GM19328 (cell line): ENCODE measurements around the gene MSL1.

ENCODE experiments used
- ATAC-seq: cut with Tn5 transposase; IDR thresholded peaks from one replicate; pipeline ENCODE4 v1.9.1; 2021; ENCODE audit warnings: mild to moderate bottlenecking, moderate library complexity; ENCODE audit not compliant: unreplicated experiment

Gene MSL1

DNA sequence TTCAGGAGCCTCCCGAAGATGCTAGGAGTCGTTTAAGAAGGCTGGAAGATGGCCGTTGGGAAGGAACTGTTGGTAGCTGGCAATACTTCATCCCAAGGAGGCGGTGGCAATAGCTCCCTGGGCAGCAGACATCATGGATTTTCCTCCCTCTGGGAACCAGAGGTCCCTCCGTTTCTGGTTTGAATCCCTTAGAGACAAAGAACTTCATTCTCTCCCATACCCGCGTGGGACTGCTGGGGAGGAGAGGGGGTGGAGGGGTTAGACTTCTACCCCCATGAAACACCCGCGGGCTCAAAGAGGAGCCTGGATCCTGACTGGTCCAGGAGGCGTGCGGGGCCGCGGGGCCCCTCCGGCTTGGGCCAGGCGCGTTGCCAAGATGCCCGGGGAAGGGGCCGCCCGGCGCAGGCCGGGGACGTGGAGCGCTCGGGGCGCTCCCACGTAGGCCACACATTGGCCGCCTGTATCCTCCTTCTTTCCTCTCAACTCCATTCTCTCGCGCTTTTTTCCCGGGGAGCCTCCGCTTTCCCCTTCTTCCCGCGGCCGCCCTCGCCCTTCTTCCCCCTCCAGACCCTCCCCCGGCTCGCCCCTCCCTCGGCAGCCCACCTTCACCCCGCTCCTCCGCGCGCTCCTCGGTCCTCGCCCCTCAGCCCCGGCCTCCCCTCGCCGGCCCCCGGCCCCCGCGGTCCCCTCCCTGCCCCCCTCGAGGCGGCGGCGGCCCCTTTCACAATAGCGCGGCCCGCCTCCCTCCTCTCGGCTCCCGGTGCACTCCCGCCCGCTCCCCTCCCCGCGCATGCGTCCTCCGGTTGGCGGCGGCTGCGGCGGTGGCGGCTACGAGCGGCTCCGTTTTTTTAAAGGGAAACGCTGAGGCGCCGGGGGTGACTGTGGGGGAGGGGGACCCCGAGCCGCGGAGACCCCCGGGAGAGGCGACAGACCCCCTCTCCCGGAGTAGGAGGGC, at the start of gene MSL1:
MSL1 (plus strand) TSS at position 791 of the 955 bp plus-strand sequence. CDS start 642 bp downstream, outside the sequence.
- peak; percentile 68 for ATAC-seq

- ATAC-seq, result no peak
Measured at GRCh38 chr17:40072040-40072734, 49.6 kb upstream of the MSL1 start.

DNA sequence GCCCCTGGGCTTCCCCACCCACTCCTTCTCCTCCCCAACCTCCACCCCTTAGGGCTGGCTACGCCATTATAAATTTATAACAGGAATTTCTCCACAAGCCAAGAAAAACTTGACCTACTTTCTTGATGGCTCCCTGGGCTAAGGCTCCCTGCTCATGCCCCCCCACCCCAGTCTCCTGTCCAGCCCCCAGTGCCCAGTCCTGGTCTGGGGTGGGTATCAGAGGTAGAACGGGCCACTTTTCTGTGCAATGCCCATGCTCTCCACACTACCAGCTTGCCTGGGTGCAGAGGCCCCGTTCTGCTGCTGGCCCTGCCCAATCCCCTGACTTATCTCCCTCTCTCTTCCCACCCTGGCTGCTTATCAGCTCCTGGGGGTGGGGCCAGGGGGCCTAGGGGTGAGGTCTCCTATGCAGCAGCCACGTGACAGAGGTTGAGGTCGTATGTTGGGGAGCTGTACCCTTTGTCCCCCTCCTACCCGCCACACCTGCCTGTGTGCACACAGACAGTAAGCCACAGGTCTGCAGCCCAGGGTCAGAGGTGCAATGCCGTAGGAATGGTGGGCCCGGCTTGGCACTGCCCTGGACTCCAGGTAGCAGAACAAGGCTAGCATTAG, 48.9 kb upstream of the MSL1 start:
- ATAC-seq, result no peak

GRCh38 chr17:40073454-40074174, 48.2 kb upstream of the MSL1 start:
- ATAC-seq, result no peak

- no peak for ATAC-seq
Measured at GRCh38 chr17:40074175-40074512, 47.6 kb upstream of the MSL1 start.

DNA sequence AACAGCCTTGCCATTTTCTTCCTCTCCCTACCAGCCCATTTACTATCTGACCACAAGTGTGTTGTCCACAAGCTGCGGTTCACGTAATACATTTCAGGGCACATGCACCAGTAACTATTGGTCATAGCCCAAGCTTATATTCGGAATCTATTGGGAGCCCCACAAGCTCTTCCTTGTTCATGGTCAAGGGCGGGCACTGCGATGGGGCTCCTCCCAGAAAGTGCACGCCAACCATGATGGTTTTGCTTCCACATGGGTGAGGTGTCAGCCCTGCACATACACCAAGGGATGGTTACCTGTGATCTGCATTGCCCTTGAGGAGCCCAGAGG, 46.9 kb upstream of the MSL1 start:
- no peak for ATAC-seq

- ATAC-seq, result no peak
Measured at GRCh38 chr17:40075201-40075941, 46.4 kb upstream of the MSL1 start.

GRCh38 chr17:40075942-40076498, 45.8 kb upstream of the MSL1 start:
- ATAC-seq, result no peak

- ATAC-seq, result no peak
Measured at GRCh38 chr17:40076591-40076990, 45.2 kb upstream of the MSL1 start.

DNA sequence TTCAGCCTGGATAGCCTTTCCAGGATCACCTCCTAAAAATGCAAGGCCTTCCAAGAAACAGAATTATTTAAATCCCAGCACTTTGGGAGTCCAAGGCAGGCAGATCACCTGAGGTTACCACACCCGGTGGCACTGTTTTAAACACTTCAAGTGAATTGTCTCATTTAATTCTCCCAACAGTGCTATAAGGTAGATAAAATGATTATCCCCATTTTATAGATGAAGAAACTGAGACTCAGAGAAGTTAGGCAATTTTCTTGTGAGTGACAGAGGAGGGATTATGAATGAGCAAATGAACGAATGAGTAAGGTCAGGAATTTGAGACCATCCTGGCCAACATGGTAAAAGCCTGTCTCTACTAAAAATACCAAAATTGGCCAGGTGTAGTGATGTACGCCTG, 42.2 kb upstream of the MSL1 start:
- ATAC-seq, result no peak

DNA sequence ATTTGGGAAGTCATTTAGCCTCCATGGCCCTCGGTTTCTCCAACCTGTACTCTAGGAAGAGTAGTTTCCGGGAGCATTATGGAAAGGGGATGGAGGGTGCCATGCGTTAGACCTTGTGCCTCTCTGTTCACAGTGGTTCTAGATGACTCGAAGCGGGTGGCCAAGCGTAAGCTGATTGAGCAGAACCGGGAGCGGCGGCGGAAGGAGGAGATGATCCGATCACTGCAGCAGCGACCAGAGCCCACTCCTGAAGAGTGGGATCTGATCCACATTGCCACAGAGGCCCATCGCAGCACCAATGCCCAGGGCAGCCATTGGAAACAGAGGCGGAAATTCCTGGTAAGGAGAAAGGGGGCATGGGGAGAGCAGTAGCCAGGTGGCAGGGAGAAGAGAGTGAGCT, 37.3 kb upstream of the MSL1 start:
- no peak for ATAC-seq

GRCh38 chr17:40086150-40087044, 35.4 kb upstream of the MSL1 start:
- ATAC-seq, result no peak

- no peak for ATAC-seq
Measured at GRCh38 chr17:40087049-40087794, 34.5 kb upstream of the MSL1 start.

DNA sequence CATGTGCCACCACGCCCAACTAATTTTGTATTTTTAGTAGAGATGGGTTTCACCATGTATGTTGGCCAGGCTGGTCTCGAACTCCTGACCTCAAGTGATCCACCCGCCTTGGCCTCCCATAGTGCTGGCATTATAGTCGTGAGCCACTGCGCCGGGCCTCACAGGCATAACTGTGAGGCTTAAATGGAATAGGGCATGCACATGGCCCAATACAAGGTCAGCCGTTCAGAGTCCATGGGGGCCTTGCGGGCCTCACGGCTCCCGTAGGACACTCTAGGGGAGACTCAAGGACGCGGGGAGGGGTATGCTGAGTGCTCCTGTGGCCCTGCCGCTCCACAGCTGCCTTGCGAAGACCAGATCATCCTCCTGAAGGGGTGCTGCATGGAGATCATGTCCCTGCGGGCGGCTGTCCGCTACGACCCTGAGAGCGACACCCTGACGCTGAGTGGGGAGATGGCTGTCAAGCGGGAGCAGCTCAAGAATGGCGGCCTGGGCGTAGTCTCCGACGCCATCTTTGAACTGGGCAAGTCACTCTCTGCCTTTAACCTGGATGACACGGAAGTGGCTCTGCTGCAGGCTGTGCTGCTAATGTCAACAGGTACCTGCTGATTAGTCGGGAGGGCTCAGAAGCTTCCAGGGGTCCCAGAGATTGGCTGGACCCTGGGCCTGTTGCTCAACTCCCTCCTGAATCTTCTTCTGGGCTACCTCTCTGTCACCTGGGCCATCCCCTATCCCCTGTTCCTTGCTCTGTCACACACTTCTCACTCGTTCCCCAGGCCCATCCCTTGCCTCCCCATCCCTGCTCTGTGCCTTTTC, 33.7 kb upstream of the MSL1 start:
- ATAC-seq, result no peak

DNA sequence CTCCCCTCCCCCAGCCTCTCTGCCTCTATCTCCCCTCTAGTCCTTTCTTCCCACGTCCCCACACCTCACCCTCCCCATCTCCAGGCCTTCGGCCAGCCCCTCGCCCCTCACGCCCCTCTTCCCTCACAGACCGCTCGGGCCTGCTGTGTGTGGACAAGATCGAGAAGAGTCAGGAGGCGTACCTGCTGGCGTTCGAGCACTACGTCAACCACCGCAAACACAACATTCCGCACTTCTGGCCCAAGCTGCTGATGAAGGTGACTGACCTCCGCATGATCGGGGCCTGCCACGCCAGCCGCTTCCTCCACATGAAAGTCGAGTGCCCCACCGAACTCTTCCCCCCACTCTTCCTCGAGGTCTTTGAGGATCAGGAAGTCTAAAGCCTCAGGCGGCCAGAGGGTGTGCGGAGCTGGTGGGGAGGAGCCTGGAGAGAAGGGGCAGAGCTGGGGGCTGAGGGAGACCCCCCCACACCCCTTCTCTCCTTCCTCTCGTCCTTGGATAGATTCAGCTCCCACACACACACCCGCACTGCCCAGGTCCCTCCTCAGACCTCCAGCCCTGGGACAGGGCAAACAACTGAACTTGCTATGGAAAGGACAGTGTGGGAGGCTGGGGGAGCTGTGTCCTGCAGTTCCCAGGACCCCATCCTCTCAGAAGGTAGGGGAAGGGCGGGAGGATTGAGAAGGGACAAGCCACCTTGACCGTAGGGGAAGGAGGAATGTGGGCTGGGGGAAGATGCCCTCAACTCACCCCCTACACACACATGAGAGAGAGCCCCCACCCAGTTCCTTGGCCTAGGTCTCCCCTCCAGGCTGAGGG, 32.5 kb upstream of the MSL1 start:
- ATAC-seq, result no peak

- no peak for ATAC-seq
Measured at GRCh38 chr17:40090237-40091119, 31.3 kb upstream of the MSL1 start.
